ENCODE measurements around the gene RWDD3. TPM values are rescaled to one million over a fixed set of nuclear protein-coding genes. Genes with fewer than 3 reads are reported as not detected.

Gene RWDD3
- total RNA-seq, 3 donors from 2014 or later: 9.2 to 20.3 (median 11.5) TPM

GRCh38 chr1:95197616-95198252, 36.3 kb upstream of the RWDD3 start:
- Histone ChIP-seq H3K27ac (no peak overlapping the region), H3K27me3 (no peaks in the 10 kb centered on the region)

GRCh38 chr1:95201905-95202304, 32.1 kb upstream of the RWDD3 start:
- Histone ChIP-seq H3K27ac (no peak overlapping the region), H3K36me3 (no peaks in the 10 kb centered on the region), H3K4me1 (no peaks in the 10 kb centered on the region), H3K4me3 (no peak overlapping the region), H3K9me3 (no peaks in the 10 kb centered on the region), H3K27me3 (no peaks in the 10 kb centered on the region)
- DNase-seq (ENCODE audit: low spot score in 2 of 2): no peak
- TF ChIP-seq POLR2AphosphoS5 (IDR thresholded peaks at IDR 0.05) (no peak), CTCF (IDR thresholded peaks at IDR 0.05) (no peak), POLR2A (IDR thresholded peaks at IDR 0.05) (no peak)
- intact Hi-C loops (cut with DNase I; ENCODE audit: low total_unique reads): no loop called here

More at GRCh38 chr1:95197616-95198252, 36.3 kb upstream of the RWDD3 start:
- H3K4me3 ChIP-seq: no peak overlapping the region
- TF ChIP-seq CTCF (IDR thresholded peaks at IDR 0.05) (no peak), POLR2AphosphoS5 (IDR thresholded peaks at IDR 0.05) (no peak), POLR2A (IDR thresholded peaks at IDR 0.05) (no peak)
- H3K4me1 ChIP-seq: no peaks in the 10 kb centered on the region
- no peaks in the 10 kb centered on the region for H3K36me3 ChIP-seq
- no peaks in the 10 kb centered on the region for H3K9me3 ChIP-seq
- intact Hi-C loops (cut with DNase I; ENCODE audit: low total_unique reads): loop anchor here (10.0 kb wide), 1 partner anchor 1677 kb away; no protein-coding TSS in a partner anchor
- no peak for DNase-seq (ENCODE audit: low spot score in 2 of 2)

GRCh38 chr1:95203908-95204437, 30.0 kb upstream of the RWDD3 start:
- TF ChIP-seq POLR2A (IDR thresholded peaks at IDR 0.05): no peak
- no peak for TF ChIP-seq CTCF (IDR thresholded peaks at IDR 0.05)
- no peak for TF ChIP-seq POLR2AphosphoS5 (IDR thresholded peaks at IDR 0.05)
- Histone ChIP-seq H3K27me3 (no peaks in the 10 kb centered on the region), H3K36me3 (no peaks in the 10 kb centered on the region), H3K4me3 (no peak overlapping the region), H3K9me3 (no peaks in the 10 kb centered on the region), H3K4me1 (no peaks in the 10 kb centered on the region), H3K27ac (no peak overlapping the region)
- DNase-seq (ENCODE audit: low spot score in 2 of 2): no peak
- intact Hi-C loops (cut with DNase I; ENCODE audit: low total_unique reads): no loop called here

GRCh38 chr1:95206514-95206913, 27.5 kb upstream of the RWDD3 start:
- intact Hi-C loops (cut with DNase I; ENCODE audit: low total_unique reads): no loop called here
- Histone ChIP-seq H3K36me3 (no peaks in the 10 kb centered on the region), H3K27me3 (no peaks in the 10 kb centered on the region), H3K27ac (no peak overlapping the region), H3K9me3 (peaks cover 0 to under 1% of the 10 kb centered on the region in 2 donors), H3K4me3 (no peak overlapping the region), H3K4me1 (no peaks in the 10 kb centered on the region)
- TF ChIP-seq POLR2A (IDR thresholded peaks at IDR 0.05) (no peak), POLR2AphosphoS5 (IDR thresholded peaks at IDR 0.05) (no peak)
- DNase-seq (ENCODE audit: low spot score in 2 of 2): no peak

GRCh38 chr1:95207223-95207935, 26.6 kb upstream of the RWDD3 start:
- Histone ChIP-seq H3K4me3 (no peak overlapping the region), H3K9me3 (peaks cover 0 to 8% of the 10 kb centered on the region in 2 donors), H3K27me3 (no peaks in the 10 kb centered on the region), H3K36me3 (no peaks in the 10 kb centered on the region), H3K4me1 (no peaks in the 10 kb centered on the region), H3K27ac (no peak overlapping the region)
- DNase-seq (ENCODE audit: low spot score in 2 of 2): no peak
- intact Hi-C loops (cut with DNase I; ENCODE audit: low total_unique reads): no loop called here
- no peak for TF ChIP-seq CTCF (IDR thresholded peaks at IDR 0.05)
